ENCODE measurements around the gene FRYL.
"Not testable (repeated sequence)": the region's sequence is repeated elsewhere in the genome, so short reads cannot be mapped to it uniquely, and the experiment has no call there.

The FRYL gene

DNA sequence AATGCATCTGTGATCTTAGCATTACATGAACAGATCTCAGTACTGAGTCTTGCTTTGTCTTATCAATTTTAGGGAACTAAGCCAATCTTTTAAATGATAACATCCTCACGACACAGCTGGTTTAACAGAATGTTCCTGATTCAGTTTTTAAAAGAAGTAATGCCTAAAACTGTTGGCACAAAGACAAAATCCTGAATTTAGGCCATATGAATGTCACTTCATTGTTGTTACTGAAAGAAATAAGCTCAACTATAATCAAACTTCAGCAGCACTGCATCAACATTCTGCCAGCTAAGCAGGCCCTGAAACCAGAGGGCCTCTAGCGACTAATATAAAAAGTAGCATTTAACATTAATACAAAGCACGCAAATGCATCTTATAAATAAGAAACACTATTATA, 130.6 kb downstream of the FRYL start:
- Histone ChIP-seq H3K36me3 (ENCODE audit: control insufficient read depth in 2 of 2, insufficient read depth in 2 of 2, low read length in 2 of 2) (peaks cover 4 to 23% of the 10 kb centered on the region in 2 donors), H3K27ac (ENCODE audit: low read depth in 2 of 2, low read length in 2 of 2) (no peak overlapping the region), H3K9me3 (ENCODE audit: control insufficient read depth in 2 of 2, low read length in 2 of 2) (no peaks in the 10 kb centered on the region), H3K4me1 (ENCODE audit: control insufficient read depth in 2 of 2, insufficient read depth in 2 of 2, low read length in 2 of 2) (peaks cover 13 to 16% of the 10 kb centered on the region in 2 donors), H3K27me3 (ENCODE audit: control insufficient read depth in 2 of 2, insufficient read depth in 2 of 2, low read length in 2 of 2) (no peaks in the 10 kb centered on the region), H3K9ac (ENCODE audit: low read depth in 1 of 2, low read length in 2 of 2) (no peak overlapping the region), H3K4me3 (ENCODE audit: low read length in 2 of 2) (no peak overlapping the region)

DNA sequence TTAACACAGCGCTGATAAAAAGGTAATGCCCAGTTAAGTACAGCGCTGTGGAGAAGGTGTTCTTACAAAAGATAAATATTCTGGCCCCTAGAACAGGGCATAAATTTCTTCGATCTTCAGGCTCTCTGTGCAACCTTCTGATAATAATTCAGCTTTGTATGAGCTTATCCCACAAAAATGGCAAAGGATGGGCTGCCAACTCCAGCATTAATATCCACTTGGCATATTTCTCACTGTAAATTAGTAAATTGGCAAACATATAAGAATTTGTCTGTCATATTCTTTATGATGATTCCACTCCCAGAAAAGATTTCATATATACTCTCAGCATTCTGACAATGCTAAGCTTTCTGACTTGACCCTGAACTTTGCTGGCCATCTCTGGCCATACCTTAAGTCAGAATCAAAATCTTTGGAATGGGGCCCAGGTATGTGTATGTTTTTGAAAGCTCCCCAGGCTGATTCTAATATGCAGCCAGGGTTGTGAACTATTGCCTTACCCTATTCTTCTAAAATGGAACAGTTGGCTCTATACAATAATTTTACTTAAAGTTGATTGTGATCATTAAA, 134.8 kb downstream of the FRYL start:
- no peaks in the 10 kb centered on the region for H3K9me3 ChIP-seq (ENCODE audit: control insufficient read depth in 2 of 2, low read length in 2 of 2)
- no peak overlapping the region for H3K27ac ChIP-seq (ENCODE audit: low read depth in 2 of 2, low read length in 2 of 2)
- H3K4me1 ChIP-seq (ENCODE audit: control insufficient read depth in 2 of 2, insufficient read depth in 2 of 2, low read length in 2 of 2), result peaks cover 10 to 11% of the 10 kb centered on the region in 2 donors
- no peak overlapping the region for H3K9ac ChIP-seq (ENCODE audit: low read depth in 1 of 2, low read length in 2 of 2)
- no peak overlapping the region for H3K4me3 ChIP-seq (ENCODE audit: low read length in 2 of 2)
- no peaks in the 10 kb centered on the region for H3K27me3 ChIP-seq (ENCODE audit: control insufficient read depth in 2 of 2, insufficient read depth in 2 of 2, low read length in 2 of 2)
- H3K36me3 ChIP-seq (ENCODE audit: control insufficient read depth in 2 of 2, insufficient read depth in 2 of 2, low read length in 2 of 2), result peaks cover under 1 to 7% of the 10 kb centered on the region in 2 donors

GRCh38 chr4:48642421-48643374, 137.4 kb downstream of the FRYL start:
- H3K4me3 ChIP-seq (ENCODE audit: low read length in 2 of 2), result no peak overlapping the region
- H3K27ac ChIP-seq (ENCODE audit: low read depth in 2 of 2, low read length in 2 of 2), result no peak overlapping the region
- no peaks in the 10 kb centered on the region for H3K27me3 ChIP-seq (ENCODE audit: control insufficient read depth in 2 of 2, insufficient read depth in 2 of 2, low read length in 2 of 2)
- no peak overlapping the region for H3K9ac ChIP-seq (ENCODE audit: low read depth in 1 of 2, low read length in 2 of 2)
- H3K4me1 ChIP-seq (ENCODE audit: control insufficient read depth in 2 of 2, insufficient read depth in 2 of 2, low read length in 2 of 2), result peaks cover 11 to 16% of the 10 kb centered on the region in 2 donors
- no peaks in the 10 kb centered on the region for H3K36me3 ChIP-seq (ENCODE audit: control insufficient read depth in 2 of 2, insufficient read depth in 2 of 2, low read length in 2 of 2)
- no peaks in the 10 kb centered on the region for H3K9me3 ChIP-seq (ENCODE audit: control insufficient read depth in 2 of 2, low read length in 2 of 2)

- no peak overlapping the region for H3K9ac ChIP-seq (ENCODE audit: low read depth in 1 of 2, low read length in 2 of 2)
- no peaks in the 10 kb centered on the region for H3K36me3 ChIP-seq (ENCODE audit: control insufficient read depth in 2 of 2, insufficient read depth in 2 of 2, low read length in 2 of 2)
- peaks cover 11 to 16% of the 10 kb centered on the region in 2 donors for H3K4me1 ChIP-seq (ENCODE audit: control insufficient read depth in 2 of 2, insufficient read depth in 2 of 2, low read length in 2 of 2)
- no peaks in the 10 kb centered on the region for H3K9me3 ChIP-seq (ENCODE audit: control insufficient read depth in 2 of 2, low read length in 2 of 2)
- H3K27me3 ChIP-seq (ENCODE audit: control insufficient read depth in 2 of 2, insufficient read depth in 2 of 2, low read length in 2 of 2), result no peaks in the 10 kb centered on the region
- no peak overlapping the region for H3K4me3 ChIP-seq (ENCODE audit: low read length in 2 of 2)
- no peak overlapping the region for H3K27ac ChIP-seq (ENCODE audit: low read depth in 2 of 2, low read length in 2 of 2)
Observed at GRCh38 chr4:48641401-48641800, 138.7 kb downstream of the FRYL start.

DNA sequence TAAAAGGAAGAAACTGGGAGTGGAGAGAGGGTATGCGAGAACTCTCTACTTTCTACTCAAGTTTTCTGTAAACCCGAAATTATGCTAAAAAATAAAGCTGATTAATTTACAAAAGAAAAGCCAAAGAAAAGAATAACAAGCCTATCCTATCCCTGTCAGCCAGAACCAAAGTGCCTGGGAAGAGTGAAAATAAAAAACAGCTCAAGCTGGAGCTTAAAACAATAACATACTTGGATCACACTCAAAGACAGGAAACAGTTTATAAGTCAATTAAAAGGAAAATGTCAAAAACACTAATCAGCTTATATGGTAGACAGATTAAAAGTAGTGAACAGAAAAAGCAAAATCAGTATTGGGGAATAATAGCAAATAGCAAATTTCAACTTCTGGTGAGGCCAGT, 139.4 kb downstream of the FRYL start:
- no peak overlapping the region for H3K9ac ChIP-seq (ENCODE audit: low read depth in 1 of 2, low read length in 2 of 2)
- peaks cover 11 to 16% of the 10 kb centered on the region in 2 donors for H3K4me1 ChIP-seq (ENCODE audit: control insufficient read depth in 2 of 2, insufficient read depth in 2 of 2, low read length in 2 of 2)
- H3K9me3 ChIP-seq (ENCODE audit: control insufficient read depth in 2 of 2, low read length in 2 of 2), result no peaks in the 10 kb centered on the region
- H3K27me3 ChIP-seq (ENCODE audit: control insufficient read depth in 2 of 2, insufficient read depth in 2 of 2, low read length in 2 of 2), result no peaks in the 10 kb centered on the region
- H3K27ac ChIP-seq (ENCODE audit: low read depth in 2 of 2, low read length in 2 of 2), result no peak overlapping the region
- no peak overlapping the region for H3K4me3 ChIP-seq (ENCODE audit: low read length in 2 of 2)
- no peaks in the 10 kb centered on the region for H3K36me3 ChIP-seq (ENCODE audit: control insufficient read depth in 2 of 2, insufficient read depth in 2 of 2, low read length in 2 of 2)

- H3K27ac ChIP-seq (ENCODE audit: low read depth in 2 of 2, low read length in 2 of 2), result no peak overlapping the region
- H3K4me1 ChIP-seq (ENCODE audit: control insufficient read depth in 2 of 2, insufficient read depth in 2 of 2, low read length in 2 of 2), result peaks cover 11 to 16% of the 10 kb centered on the region in 2 donors
Observed at GRCh38 chr4:48640225-48640624, 139.9 kb downstream of the FRYL start.

DNA sequence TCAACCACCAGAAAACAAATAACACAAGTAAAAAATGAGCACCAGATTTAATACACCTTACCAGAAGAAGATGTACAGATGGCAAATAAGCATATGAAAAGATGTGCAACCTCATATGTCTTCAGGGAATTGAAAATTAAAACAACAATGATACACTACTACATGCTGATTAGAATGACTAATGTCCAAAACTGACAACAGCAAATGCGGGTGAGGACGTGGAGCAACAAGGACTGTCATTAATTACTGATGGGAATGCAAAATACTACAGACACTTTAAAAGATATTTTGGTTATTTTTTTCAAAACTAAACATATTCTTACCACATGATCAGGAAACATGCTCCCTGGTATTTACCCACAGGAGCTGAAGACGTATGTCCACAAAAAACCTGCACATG, 140.3 kb downstream of the FRYL start:
- Histone ChIP-seq H3K27ac (ENCODE audit: low read depth in 2 of 2, low read length in 2 of 2) (no peak overlapping the region), H3K4me3 (ENCODE audit: low read length in 2 of 2) (no peak overlapping the region), H3K9ac (ENCODE audit: low read depth in 1 of 2, low read length in 2 of 2) (no peak overlapping the region), H3K9me3 (ENCODE audit: control insufficient read depth in 2 of 2, low read length in 2 of 2) (no peaks in the 10 kb centered on the region), H3K4me1 (ENCODE audit: control insufficient read depth in 2 of 2, insufficient read depth in 2 of 2, low read length in 2 of 2) (peaks cover 11 to 16% of the 10 kb centered on the region in 2 donors), H3K36me3 (ENCODE audit: control insufficient read depth in 2 of 2, insufficient read depth in 2 of 2, low read length in 2 of 2) (peaks cover 1 to 3% of the 10 kb centered on the region in 2 donors), H3K27me3 (ENCODE audit: control insufficient read depth in 2 of 2, insufficient read depth in 2 of 2, low read length in 2 of 2) (no peaks in the 10 kb centered on the region)

More at GRCh38 chr4:48640225-48640624, 139.9 kb downstream of the FRYL start:
- no peaks in the 10 kb centered on the region for H3K27me3 ChIP-seq (ENCODE audit: control insufficient read depth in 2 of 2, insufficient read depth in 2 of 2, low read length in 2 of 2)
- peaks cover 0 to 3% of the 10 kb centered on the region in 2 donors for H3K36me3 ChIP-seq (ENCODE audit: control insufficient read depth in 2 of 2, insufficient read depth in 2 of 2, low read length in 2 of 2)
- H3K9me3 ChIP-seq (ENCODE audit: control insufficient read depth in 2 of 2, low read length in 2 of 2), result no peaks in the 10 kb centered on the region
- no peak overlapping the region for H3K9ac ChIP-seq (ENCODE audit: low read depth in 1 of 2, low read length in 2 of 2)
- H3K4me3 ChIP-seq (ENCODE audit: low read length in 2 of 2), result no peak overlapping the region

DNA sequence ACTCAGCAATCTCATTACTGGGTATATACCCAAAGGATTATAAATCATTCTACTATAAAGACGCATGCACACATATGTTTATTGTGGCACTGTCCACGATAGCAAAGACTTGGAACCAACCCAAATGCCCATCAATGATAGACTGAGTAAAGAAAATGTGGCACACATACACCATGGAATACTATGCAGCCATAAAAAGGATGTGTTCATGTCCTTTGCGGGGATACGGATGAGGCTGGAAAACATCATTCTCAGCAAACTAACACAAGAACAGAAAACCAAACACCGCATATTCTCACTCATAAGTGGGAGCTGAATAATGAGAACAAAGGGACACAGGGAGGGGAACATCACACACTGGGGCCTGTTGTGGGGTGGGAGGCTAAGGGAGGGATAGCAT, 141.5 kb downstream of the FRYL start:
- H3K9me3 ChIP-seq (ENCODE audit: control insufficient read depth in 2 of 2, low read length in 2 of 2); H3K27ac ChIP-seq (ENCODE audit: low read depth in 2 of 2, low read length in 2 of 2); H3K4me3 ChIP-seq (ENCODE audit: low read length in 2 of 2); H3K9ac ChIP-seq (ENCODE audit: low read depth in 1 of 2, low read length in 2 of 2); H3K36me3 ChIP-seq (ENCODE audit: control insufficient read depth in 2 of 2, insufficient read depth in 2 of 2, low read length in 2 of 2); H3K27me3 ChIP-seq (ENCODE audit: control insufficient read depth in 2 of 2, insufficient read depth in 2 of 2, low read length in 2 of 2): not testable (repeated sequence)
- peaks cover 11 to 16% of the 10 kb centered on the region in 2 donors for H3K4me1 ChIP-seq (ENCODE audit: control insufficient read depth in 2 of 2, insufficient read depth in 2 of 2, low read length in 2 of 2)

GRCh38 chr4:48636911-48637310, 143.2 kb downstream of the FRYL start:
- H3K36me3 ChIP-seq (ENCODE audit: control insufficient read depth in 2 of 2, insufficient read depth in 2 of 2, low read length in 2 of 2), result peaks cover 14% of the 10 kb centered on the region in 2 donors
- H3K27me3 ChIP-seq (ENCODE audit: control insufficient read depth in 2 of 2, insufficient read depth in 2 of 2, low read length in 2 of 2), result no peaks in the 10 kb centered on the region
- H3K4me1 ChIP-seq (ENCODE audit: control insufficient read depth in 2 of 2, insufficient read depth in 2 of 2, low read length in 2 of 2), result peaks cover 7 to 11% of the 10 kb centered on the region in 2 donors
- no peaks in the 10 kb centered on the region for H3K9me3 ChIP-seq (ENCODE audit: control insufficient read depth in 2 of 2, low read length in 2 of 2)
- H3K27ac ChIP-seq (ENCODE audit: low read depth in 2 of 2, low read length in 2 of 2), result no peak overlapping the region
- H3K4me3 ChIP-seq (ENCODE audit: low read length in 2 of 2), result no peak overlapping the region
- H3K9ac ChIP-seq (ENCODE audit: low read depth in 1 of 2, low read length in 2 of 2), result no peak overlapping the region

- H3K27me3 ChIP-seq (ENCODE audit: control insufficient read depth in 2 of 2, insufficient read depth in 2 of 2, low read length in 2 of 2), result no peaks in the 10 kb centered on the region
- no peak overlapping the region for H3K27ac ChIP-seq (ENCODE audit: low read depth in 2 of 2, low read length in 2 of 2)
- no peak overlapping the region for H3K4me3 ChIP-seq (ENCODE audit: low read length in 2 of 2)
- H3K36me3 ChIP-seq (ENCODE audit: control insufficient read depth in 2 of 2, insufficient read depth in 2 of 2, low read length in 2 of 2), result peaks cover 14 to 16% of the 10 kb centered on the region in 2 donors
- no peak overlapping the region for H3K9ac ChIP-seq (ENCODE audit: low read depth in 1 of 2, low read length in 2 of 2)
- no peaks in the 10 kb centered on the region for H3K9me3 ChIP-seq (ENCODE audit: control insufficient read depth in 2 of 2, low read length in 2 of 2)
- peaks cover 3 to 8% of the 10 kb centered on the region in 2 donors for H3K4me1 ChIP-seq (ENCODE audit: control insufficient read depth in 2 of 2, insufficient read depth in 2 of 2, low read length in 2 of 2)
Observed at GRCh38 chr4:48635980-48636379, 144.1 kb downstream of the FRYL start.

Measured in mucosa of rectum (tissue), 2 donors.